Head of caudate nucleus (tissue), 42 donors: Measurements from ENCODE around the gene MRPS25.

ENCODE experiments used
- DNase-seq, 42 donors: peaks; one replicate each; pipeline versions ENCODE4 v3.0.0 to v3.0.0-alpha.2; 2020 to 2021; ENCODE audit warnings: mixed read lengths in 7 of 42
- intact Hi-C: fragments of 100-400 bp; cut with DNase I; formaldehyde crosslinking; loops from one replicate; pipeline ENCODE4 v1.15.0; 2022

Gene MRPS25

DNA sequence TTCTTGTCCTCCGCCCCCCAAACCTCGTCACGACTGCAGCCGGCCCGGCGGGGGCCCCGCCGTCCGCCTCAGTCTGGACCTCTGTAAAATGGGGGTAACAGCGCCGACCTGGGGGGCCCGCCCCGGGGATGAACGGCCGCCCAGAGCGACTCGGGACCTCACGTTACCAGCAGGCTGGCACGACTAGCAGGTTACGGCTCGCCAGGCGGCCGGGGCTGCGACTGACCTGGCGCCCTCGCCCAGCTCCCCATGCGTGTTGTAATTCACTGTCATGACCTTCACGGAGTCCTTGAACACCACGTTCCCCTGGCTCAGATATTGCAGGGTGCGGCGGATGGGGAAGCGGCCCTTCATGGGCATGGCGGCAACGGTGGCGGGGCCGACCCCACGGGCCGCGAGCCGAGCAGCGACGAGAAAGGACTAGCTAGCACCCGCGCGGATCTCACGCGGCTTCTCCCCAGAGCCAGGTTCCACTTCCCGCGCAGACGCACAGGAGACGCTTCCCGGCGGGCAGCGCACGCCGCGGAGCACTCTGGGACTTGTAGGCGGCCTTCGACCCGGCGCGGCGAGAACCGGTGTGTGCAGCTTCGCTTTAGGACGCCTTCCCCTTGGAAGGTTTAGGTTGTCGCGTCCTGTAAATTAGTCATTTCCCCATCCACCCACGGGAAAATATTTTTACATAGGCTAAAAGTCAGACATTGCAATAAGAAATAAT, at the start of gene MRPS25:
TSS of gene MRPS25 (minus strand) at position 481 of the 715 bp plus-strand sequence. CDS start at position 360, 121 bp downstream.
- intact Hi-C loops = loop anchor here (10.0 kb wide), 2 partner anchors 120 to 410 kb away; partner anchors contain the start of genes CCDC174 and NR2C2
- DNase-seq = peak; percentile 71 to 95 (median 90)

DNA sequence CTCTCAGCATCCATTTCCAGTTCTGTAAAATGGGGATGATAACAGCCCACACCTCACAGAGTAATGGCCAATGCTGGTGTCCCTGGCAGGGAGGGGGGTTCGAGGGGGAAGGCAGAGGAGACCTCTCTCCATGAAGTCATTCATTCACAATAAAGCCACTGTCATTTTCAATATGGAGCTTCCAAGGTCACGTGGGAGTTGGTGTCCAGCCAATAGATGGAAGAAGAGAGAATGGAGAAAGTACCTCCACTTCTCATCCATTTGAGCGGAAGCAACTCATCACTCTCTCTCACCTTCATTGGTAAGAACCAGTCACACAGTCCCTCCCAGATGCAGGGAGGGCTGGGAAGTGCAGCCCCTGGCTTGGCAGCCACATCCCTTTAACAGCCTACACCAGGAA, 48.8 kb upstream of the MRPS25 start:
- intact Hi-C loops = no loop called here
- no peak for DNase-seq

DNA sequence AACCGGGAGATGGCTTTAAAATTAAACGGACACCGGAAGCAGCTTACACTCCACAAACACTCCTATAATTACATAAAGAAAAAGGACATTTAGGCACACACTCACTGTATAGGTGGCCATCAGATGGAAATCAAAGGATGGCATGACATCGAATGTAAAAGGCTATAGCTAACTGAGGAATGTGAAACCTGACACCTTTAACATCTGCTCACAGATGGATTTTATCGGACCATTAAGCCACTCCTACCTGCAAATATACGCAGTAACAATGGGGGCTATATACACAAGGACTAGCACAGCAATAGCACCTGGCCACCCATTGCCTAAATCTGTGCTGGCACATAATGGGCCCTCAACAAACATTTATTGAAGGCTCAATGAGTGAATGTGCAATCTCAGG, 48.4 kb upstream of the MRPS25 start:
- DNase-seq = no peak
- intact Hi-C loops = no loop called here

DNA sequence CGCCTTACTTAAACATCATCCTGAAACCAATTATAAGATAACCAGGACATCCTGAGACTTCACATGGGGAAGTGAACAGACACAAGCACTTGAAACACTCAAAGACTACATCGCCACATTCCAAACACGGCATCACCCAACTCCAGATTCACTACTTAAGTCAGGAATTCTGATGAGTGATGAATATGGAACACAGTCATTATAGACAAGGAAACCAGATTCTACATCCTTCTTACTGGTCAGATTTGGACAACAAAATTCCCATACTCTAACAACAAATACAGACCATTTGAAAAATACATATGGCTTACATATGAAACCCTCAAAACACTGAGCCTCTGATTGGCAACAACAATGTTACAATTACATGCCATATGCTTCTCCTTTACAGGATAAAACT, 46.9 kb upstream of the MRPS25 start:
- intact Hi-C loops = no loop called here
- DNase-seq = no peak

DNA sequence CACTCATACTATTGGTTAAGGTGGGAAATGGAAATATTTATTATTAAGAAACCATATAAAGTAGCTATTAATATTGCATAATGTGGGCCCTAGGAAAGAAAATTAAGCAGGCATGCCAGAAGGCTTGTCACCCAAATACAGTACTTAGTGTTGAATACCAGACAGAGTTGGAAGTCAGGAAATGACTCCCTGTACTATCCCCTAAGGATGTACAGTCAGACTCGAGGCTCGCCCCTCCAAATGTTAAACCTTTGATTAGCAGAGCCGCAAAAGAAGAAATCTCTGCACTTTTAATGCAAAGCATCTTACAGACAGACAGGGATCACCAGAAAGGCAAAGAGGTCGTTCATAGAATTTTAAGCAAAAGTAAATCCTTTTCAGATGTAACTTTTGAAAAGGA, 45.1 kb upstream of the MRPS25 start:
- intact Hi-C loops = no loop called here
- no peak for DNase-seq

DNA sequence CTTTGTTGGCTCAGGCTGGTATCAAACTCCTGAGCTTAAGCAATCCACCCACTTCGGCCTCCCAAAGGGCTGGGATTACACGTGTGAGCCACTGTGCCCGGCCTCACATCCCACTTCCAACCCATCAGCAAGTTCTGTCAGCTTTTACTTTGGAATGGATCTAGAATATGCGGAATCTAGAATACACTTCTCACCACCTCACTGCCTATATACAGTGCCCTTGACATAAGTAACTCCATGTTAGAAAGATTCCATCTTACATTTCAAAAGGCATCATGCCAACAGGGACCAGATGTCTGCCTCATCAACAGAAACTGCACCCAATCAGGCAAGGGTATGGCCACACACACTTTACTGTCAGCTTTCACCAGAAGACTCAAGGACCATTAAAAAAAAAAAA, 43.8 kb upstream of the MRPS25 start:
- intact Hi-C loops = no loop called here
- DNase-seq = no peak

DNA sequence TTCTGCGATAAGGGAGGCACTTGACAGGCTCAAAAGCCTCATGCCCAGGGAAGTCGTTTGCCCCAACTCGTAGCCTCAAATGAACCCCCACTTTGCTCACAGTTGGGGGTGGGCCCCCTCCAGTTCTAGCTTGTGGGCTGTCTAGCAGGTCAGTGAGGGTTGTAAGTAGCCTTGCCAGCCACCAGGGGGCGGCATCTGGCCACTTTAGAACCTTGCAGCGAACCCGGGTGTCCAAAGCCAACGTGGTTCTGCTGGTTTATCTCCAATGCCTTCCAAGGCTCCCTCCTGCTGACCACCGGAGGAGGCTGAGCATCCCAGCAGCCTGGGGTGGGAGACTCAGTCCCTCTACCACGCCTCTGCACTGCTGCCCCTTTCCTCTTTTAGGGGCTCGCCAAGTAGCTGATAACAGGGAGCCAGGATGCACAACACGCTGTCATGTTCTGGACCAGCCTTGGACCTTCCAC, 43.0 kb upstream of the MRPS25 start:
- intact Hi-C loops = no loop called here
- DNase-seq = peak; percentile 56 to 92 (median 82)

DNA sequence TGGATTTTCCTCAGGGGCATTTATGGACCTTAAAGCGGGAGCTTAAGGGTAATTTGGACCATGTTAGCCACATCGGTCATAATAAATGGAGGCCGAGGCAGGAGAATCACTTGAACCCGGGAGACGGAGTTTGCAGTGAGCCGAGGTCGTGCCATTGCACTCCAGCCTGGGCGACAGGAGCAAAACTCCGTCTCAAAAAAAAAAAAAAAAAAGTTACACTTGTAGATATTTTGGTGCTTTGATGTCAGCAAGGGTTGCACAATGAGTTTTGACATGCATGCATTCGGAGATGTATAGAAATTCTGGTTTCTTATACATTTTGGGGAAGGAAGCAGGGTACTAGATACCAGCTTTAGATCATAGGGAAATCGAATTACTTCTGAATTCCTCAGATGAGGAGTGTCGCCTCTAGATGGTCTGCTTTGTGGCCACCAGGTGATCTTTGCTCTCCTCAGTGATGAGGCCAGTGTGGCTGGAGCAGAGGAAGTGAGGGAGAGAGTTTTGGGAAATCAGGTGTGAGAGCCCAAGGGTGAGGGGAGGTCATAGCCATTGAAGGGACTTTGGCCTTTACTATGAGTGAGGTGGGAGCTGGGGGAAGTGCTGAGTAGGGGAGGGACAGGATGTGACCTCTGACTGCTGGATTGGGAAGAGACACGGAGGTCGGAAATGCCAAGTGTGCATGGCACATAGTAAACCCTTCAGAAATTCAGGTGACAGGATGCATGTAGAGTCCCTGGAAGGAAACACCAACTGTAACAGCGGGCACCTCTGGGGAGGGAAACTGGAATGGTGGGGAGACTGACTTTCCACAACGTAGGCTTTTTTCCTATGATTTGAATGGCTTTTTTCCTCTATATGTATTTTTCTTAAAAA, 42.2 kb upstream of the MRPS25 start:
- DNase-seq = no peak
- intact Hi-C loops = no loop called here

DNA sequence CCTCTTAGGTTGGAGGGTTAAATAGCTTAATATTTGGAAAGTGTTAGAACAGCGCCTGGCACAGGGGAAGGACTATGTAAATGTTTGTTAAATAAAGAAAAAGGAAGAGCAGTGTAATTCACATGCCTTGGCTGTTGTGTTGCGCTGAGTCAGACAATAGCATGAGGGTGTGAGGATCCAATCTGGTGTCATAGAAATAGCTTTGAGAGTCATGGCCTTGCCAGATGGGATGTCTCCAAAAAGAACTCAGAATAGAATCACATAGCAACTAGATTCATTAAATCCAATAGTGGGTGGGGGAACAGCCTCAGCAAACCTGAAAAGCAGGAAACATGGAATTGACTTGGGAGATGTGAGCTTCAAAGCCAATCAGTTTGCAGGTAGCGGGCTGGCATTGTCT, 37.7 kb upstream of the MRPS25 start:
- intact Hi-C loops = loop anchor here (5.0 kb wide), 1 partner anchor 104 kb away; the partner anchor contains the start of gene CAPN7
- peak in 27 of 42 donors; percentile 18 to 80 (median 42) for DNase-seq

DNA sequence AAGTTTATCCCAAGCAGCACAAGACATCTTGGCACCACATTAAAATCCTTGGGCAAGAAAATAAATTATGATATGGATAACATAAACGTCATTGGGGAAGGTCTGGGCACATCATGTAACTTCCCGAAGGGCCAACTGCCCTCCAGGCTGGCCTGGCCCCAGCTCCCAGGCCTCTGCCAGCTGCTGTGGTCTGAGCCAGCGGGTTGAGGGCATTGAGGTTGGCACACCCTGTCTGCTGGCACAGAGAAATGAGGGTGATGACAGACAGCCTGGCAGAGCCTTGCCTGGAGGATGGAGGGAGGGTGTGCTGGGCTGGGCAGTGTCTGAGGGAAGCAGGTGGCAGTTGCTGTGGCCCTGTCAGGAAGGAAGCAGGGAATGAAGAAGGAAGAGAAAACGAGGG, 37.1 kb upstream of the MRPS25 start:
- intact Hi-C loops = loop anchor here (5.0 kb wide), 1 partner anchor 105 kb away; the partner anchor contains the start of gene CAPN7
- DNase-seq = peak; percentile 35 to 91 (median 69)

DNA sequence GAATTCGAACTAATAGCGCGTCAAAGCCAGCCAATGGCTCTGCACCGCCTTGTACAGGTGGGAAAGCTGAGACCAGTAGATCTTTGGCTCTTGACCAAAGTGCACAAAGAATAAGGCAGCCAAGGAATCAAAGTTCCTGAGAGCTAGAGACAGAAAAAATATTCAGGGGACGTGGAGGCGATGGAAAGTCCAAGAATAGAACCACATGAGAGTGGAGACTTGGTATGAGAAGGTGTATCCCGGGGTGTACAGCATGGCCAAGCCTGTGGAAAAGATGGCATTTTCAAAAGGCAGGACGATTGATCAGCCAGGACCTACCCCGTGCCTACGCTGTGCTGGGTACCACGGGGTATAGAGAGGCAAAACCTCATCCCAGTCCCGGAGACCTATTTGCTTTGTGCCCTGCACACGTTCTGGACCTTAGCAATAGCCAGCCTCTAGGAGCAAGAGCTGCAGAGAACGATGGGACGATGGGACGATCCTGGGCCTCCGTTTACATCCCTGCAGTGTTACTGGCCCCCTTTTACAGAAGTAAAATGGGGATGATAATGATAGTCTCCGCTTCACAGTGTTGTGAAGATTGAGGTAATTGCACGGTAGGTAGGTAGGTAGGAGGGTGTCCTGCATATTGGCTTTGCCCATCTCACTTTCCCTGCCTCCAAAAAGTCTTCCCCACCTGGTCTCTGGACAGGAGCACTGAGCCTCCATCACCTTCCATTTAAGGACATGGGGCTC, 34.4 kb upstream of the MRPS25 start:
- intact Hi-C loops = loop anchor here (5.0 kb wide), 2 partner anchors 108 to 152 kb away; partner anchors contain the start of genes CAPN7 and NR2C2
- peak in 35 of 42 donors; percentile 6 to 70 (median 34) for DNase-seq

DNA sequence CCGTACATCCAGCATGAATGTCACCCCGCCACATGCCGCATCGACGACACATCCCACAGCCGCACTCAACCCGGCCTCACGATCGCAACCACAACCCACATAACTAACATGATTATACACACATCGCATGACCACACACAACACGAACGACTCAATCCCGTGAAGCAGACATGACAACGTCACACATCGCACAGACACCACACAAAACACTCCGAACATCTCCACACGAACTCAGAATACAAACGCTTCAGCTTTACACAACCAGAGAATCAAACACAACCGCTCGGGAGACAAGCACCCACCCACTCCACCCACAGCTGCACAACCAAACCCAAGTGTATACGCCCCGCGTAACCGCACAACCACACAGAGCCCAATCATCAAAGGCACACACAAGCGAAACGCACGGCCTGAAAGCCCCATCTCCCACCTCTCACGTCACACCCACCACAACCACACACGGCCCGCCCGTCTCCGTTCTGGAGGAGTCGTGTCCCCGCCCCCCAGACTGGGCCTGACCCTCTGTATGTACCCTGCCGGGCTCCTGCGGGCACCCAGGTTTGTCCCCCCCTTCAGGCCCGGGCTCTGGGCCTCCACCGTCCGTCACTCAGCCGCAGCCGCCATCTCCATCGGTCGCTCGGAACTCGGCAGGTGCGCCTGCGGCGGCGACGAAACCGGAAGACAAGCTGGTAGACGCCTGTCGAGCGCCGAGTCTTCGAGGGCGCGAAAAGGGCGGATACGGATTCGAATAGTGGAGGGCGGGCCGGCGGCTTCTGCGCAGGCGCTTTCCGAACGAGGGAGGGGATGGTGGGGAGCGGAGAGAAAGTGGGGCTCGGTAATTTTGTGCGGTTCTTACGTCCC, 33.6 kb upstream of the MRPS25 start, which contains the start of gene RBSN:
TSS of gene RBSN (minus strand) at position 646 of the 861 bp plus-strand sequence. CDS start 3,028 bp downstream, outside the sequence.
- intact Hi-C loops = loop anchor here (5.0 kb wide), 1 partner anchor 151 kb away; the partner anchor contains the start of gene NR2C2
- peak; percentile 90 to 99 (median 97) for DNase-seq

DNA sequence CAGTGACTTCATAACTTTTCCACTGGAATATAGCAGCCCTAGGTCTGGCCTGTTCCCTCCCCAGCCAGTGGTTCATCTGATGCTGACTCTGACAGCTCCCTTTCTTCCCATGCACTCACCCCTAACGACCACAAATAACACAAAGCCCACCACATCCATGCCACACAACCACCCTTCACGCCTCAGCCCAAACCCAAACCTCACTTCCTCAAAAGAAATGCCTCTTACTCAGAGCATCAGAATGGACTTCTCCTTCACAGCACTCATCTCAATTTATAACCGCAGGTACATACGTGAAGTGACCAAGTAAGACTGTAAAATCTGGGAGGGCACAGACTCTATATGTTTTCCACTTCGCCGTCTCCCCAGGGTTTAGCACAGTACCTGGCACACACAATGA, 32.8 kb upstream of the MRPS25 start:
- intact Hi-C loops = loop anchor here (5.0 kb wide), 1 partner anchor 151 kb away; the partner anchor contains the start of gene NR2C2
- no peak for DNase-seq

DNA sequence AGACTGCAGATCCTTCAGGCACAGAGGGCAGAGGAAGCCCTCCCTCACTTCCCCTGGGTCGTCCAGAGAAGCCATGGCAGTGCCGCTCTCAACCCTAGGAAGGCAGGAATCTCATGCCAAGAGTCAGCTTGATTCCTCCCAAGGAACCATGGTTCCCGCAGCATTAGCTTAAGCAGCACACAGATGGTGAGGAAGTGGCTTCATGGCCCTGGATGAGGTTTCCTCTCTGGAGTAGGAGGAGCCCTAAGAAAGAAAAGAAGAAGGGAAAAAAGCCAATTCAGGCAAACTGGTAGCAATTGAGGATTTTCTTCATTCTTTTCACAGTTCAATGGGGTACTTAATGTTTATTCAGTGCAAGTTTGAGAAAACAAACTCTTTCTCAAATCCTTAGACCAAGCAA, 30.9 kb upstream of the MRPS25 start:
- peak in 3 of 42 donors; percentile 20 to 24 (median 22) for DNase-seq
- intact Hi-C loops = loop anchor here (5.0 kb wide), 1 partner anchor 149 kb away; the partner anchor contains the start of gene NR2C2

DNA sequence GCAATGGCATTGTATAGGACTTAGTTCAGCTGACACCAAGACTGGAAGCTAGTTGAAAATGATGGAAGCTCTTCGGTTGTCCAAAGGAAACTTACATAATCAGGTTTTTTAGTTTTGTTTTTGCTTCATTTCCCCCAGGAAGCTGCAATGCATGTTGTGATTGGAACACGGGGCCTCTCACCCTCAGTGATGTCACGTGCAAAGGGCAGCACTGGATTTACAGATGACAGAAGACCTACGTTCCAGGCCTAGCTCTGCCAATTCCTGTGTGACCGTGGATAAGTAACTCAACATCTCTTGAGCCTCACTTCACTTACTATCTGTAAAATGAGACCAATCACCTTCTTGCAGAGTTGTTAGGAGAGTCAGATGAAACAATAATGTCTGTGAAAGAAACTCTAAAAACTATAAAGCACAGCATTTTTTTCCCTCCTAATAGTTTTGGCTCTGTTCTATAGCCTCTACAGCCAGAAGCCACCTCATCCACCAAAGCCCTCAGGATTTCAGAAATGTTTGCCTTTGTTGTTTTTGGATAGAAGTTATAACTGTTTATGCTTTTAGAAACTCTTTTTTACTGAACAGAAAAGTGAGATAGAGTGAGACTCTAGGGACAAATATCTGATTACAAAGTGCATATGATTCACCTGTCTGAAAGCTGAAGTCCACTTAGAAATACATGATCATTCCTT, 29.2 kb upstream of the MRPS25 start:
- intact Hi-C loops = no loop called here

DNA sequence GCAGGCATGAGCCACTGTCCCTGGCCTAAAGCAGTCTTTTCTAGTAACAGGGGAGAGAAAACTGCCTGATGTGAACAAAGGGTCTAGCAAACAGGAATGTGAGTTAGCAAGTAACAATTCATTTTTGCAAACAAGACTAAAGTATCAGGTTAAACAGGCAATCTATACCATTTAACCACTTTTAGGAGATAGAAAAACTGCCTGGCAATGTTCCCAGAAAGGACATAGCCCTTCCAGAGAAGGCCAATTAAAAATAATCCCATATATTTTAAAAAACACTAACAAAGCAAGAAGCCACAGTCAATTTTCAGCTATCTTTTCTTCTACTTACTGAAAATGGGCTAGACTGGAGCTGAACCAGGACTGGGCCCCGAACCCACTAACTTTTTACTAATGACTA, 27.6 kb upstream of the MRPS25 start:
- intact Hi-C loops = no loop called here
- no peak for DNase-seq

More for the DNA sequence above, 29.2 kb upstream of the MRPS25 start:
- DNase-seq = no peak

DNA sequence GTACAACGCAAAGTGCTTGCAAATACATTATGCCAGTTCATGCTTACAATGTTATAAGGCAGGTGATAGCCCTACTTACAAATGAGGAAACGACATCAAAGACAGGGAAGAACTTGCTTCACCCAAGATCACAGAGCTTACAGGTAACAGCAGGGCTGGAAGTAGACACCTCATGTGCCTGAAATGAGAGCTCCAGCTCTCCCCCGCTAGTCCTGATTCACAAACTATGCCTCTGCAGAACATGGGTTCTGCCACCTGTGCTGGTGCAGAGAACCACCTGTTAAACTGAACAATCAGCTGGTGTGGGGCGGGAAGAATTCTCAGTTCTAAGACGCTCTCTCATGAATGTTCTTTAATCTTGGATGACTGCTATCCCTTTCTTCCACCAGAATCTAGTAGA, 26.5 kb upstream of the MRPS25 start:
- no peak for DNase-seq
- intact Hi-C loops = no loop called here
